ENCODE measurements around the gene SLC45A3.

Gene SLC45A3

GRCh38 chr1:205633421-205633976 is 46.8 kb downstream of the SLC45A3 start:
- DNase-seq: no peak

GRCh38 chr1:205632669-205633169 is 47.6 kb downstream of the SLC45A3 start:
- no peak for DNase-seq

GRCh38 chr1:205631768-205632668 is 48.3 kb downstream of the SLC45A3 start, which contains the start of gene ELK4:
ELK4 (minus strand) TSS chr1:205632011; CDS start chr1:205623882, 8,129 bp downstream.
- peak; percentile 99 for DNase-seq

- peak; percentile 88 for DNase-seq
Observed at GRCh38 chr1:205631010-205631767, 49.1 kb downstream of the SLC45A3 start.

- no peak for DNase-seq
Observed at GRCh38 chr1:205630651-205631009, 49.7 kb downstream of the SLC45A3 start.

GRCh38 chr1:205630241-205630640 is 50.1 kb downstream of the SLC45A3 start:
- peak; percentile 41 for DNase-seq

- DNase-seq: peak; percentile 32
Observed at GRCh38 chr1:205629751-205630150, 50.6 kb downstream of the SLC45A3 start.

- DNase-seq: no peak
Observed at GRCh38 chr1:205627956-205628355, 52.4 kb downstream of the SLC45A3 start.

DNA sequence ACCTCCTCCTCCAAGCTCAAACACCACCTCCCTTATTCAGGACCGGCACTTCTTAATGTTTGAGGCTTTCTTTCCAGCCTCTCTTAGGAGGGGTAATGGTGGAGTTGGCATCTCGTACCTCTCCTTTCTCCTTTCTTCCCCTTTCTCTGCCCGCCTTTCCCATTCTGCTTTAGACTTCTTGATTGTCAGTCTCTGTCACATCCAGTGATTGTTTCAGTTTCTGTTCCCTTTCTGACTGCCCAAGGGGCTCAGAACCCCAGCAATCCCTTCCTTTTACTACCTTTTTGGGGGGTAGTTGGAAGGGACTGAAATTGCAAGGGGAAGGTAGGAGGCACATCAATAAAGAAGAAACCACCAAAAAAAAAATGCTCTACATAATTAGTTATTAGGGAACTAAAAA is 54.1 kb downstream of the SLC45A3 start:
- DNase-seq: no peak

- DNase-seq: no peak
Observed at GRCh38 chr1:205623646-205624045, 56.7 kb downstream of the SLC45A3 start.

GRCh38 chr1:205620269-205620668 is 60.0 kb downstream of the SLC45A3 start:
- DNase-seq: no peak

GRCh38 chr1:205619376-205619775 is 60.9 kb downstream of the SLC45A3 start:
- DNase-seq: no peak

DNA sequence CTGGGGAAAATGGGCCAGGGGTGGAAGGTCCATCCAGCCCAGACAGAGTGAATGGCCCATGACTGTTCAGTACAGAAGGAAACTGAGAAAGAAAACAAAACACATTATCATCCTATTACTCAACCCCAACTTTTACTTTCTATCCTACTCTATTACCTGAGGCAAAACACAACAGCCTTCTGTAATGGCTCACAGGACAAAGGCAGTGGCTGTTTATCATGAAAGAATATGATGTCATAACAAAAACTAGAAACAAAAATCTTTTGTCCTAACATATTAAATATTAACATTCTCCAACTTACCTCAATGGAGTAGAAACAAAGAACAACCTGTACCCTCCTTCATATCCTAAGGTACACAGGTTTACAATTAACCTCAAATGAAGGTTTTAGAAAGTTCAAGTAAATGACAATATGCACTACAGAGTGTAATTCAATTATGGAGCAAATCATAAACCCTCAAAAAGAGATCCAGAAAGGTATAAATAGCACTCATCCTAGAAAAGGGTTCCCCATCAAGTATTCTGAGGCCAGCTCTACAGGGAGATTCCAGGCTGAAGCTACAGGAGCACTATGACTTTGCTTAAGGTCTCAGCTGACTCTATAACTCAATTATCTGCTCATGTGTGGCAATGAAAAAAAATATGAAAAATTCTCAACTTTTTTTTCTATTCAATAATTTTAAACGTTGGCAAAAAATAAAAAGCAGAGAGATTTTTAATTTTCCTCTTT is 63.6 kb downstream of the SLC45A3 start:
- DNase-seq: no peak

DNA sequence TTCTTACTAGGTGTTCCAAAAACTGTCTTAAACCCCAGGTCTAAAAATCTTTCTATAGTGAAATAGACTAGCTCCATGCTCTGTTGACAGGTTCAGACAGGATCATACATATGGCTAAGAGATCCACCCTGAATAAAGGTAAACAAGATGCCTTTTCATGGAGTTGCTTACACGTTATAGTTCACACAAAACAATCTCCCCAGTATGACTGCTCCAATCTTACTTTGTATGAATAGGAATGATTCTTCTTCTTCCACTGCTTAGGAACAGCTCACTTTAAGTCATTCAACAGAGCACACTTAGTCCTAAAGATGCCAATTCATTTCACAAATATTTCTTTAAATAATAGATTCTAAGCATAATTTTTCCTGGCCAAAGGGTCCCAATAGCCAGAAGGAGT is 64.5 kb downstream of the SLC45A3 start:
- no peak for DNase-seq

DNA sequence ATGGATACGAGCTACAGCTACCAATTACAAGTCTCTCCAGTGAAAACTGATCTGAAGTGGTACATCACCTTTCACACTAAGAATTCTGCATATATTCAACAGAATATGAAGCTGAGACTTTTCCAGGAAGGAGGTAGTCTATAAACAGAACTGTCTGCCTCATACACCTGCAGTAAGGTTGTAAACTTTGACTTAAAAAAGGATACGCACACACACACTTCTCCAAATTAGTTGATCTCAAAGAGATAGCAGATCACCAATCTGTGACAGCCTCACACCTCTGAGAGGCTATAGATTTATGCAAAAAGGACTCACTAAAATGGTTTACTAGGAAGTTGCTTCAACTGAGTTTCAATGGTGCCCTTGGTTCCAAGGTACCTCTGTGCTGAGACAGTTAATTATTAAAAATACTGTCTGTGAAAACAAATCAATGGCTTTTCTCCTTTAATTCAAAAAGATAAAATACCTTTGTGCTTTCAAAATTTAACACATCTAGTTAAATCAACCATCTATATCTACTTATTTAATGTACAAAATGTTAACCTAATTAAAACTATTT is 66.4 kb downstream of the SLC45A3 start:
- DNase-seq: no peak

- DNase-seq: no peak
Observed at GRCh38 chr1:205612556-205612955, 67.8 kb downstream of the SLC45A3 start.

- no peak for DNase-seq
Observed at GRCh38 chr1:205612104-205612503, 68.2 kb downstream of the SLC45A3 start.

GRCh38 chr1:205610901-205611466 is 69.3 kb downstream of the SLC45A3 start:
- no peak for DNase-seq

DNA sequence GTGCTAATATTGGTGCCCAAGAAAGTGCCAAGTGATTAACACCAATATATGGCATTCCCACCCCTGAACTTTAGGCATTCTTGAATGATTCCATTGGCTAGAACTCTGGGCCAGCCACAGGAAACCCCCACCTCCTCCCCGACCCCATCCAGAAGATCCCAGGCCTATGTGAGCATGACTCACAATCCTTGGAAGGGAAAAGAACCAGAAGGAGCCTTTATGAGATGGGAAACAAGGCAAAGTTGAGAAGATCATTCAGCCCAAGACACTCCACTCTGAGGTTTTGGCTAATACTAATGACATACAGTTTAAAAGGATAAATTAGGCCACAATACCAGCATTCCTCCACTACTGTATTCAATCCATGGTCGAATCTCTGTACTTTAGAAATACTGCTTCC is 70.3 kb downstream of the SLC45A3 start:
- no peak for DNase-seq

Data from CD4-positive, alpha-beta T cell treated with Interleukin-12 subunit alpha and Interleukin-12 subunit beta, for 1 hour (primary cell).